K562 (cell line): ENCODE measurements around the gene CD37. TPM values are rescaled to one million over a fixed set of nuclear protein-coding genes. Genes with fewer than 3 reads are reported as not detected.

Experiments
- ATAC-seq: fragments of 200-7000 bp; cut with Tn5 transposase; 3 replicates; pipeline ENCODE4 v1.9.1; 2020; ENCODE audit warnings: moderate library complexity
- BruUV-seq: library from RNA; stranded (reverse); fragments of 400-500 nt; replicated peaks from 2 replicates; lab custom pipeline; 2021; lab: Mats Ljungman, UMichigan
- CTCF ChIA-PET: fragments of 300-600 bp; formaldehyde crosslinking; extraction: SDS; loops from one replicate; lab custom pipeline; 2021; ENCODE audit warnings: low intra/inter-chr PET ratio; lab: Yijun Ruan, JAX
- POLR2A ChIA-PET: fragments of 300-600, 350-650 bp; sonication (Branson Sonifier 250); formaldehyde crosslinking; extraction: SDS; loops from one replicate; lab custom pipeline; 2021; ENCODE audit warnings: antibody characterized with exemption, inconsistent platforms; lab: Yijun Ruan, JAX
- DNase-seq, 4 experiments: peaks; one replicate each; pipeline versions ENCODE4 v3.0.0 to v3.0.0-alpha.2; 2011 to 2018; ENCODE audit warnings: low spot score in 3 of 4, mixed read lengths in 3 of 4; ENCODE audit errors: extremely low read depth in 1 of 4
- FAIRE-seq: peaks from 2 replicates; lab custom pipeline; 2011; peaks lifted over from hg19 to GRCh38; lab: Jason Lieb, UNC
- H2AFZ ChIP-seq: 2 replicates; pipeline ENCODE4 v1.6.0; 2011; ENCODE audit warnings: low read depth, low read length, control low read depth, inconsistent platforms
- H3K27ac ChIP-seq: fragments of 200-600 bp; 3 replicates; pipeline ENCODE4 v1.8.0; 2011; ENCODE audit warnings: low read depth, mild to moderate bottlenecking, control low read depth, inconsistent platforms, low read length, moderate library complexity, mixed read lengths; ENCODE audit errors: extremely low read depth
- H3K27me3 ChIP-seq, 2 experiments: fragments of 300-600 bp in 1 of 2; 2 replicates in 1 of 2; 3 replicates in 1 of 2; pipeline versions ENCODE4 v1.6.0 to v1.8.0; 2011; ENCODE audit warnings: inconsistent platforms in 2 of 2, low read length in 2 of 2, mild to moderate bottlenecking in 1 of 2, mixed read lengths in 1 of 2, moderate library complexity in 1 of 2; ENCODE audit not compliant: control insufficient read depth in 2 of 2, insufficient read depth in 2 of 2
- H3K36me3 ChIP-seq: fragments of 300-600 bp; 3 replicates; pipeline ENCODE4 v1.8.0; 2011; ENCODE audit warnings: mild to moderate bottlenecking, low read length, inconsistent platforms; ENCODE audit not compliant: control insufficient read depth, insufficient read depth
- H3K4me1 ChIP-seq, 2 experiments: fragments of 200-600 bp in 1 of 2; replicated peaks in 1 of 2; 2 replicates in 1 of 2; 3 replicates in 1 of 2; pipeline versions ENCODE4 v1.5.1 to v1.8.0; 2011; ENCODE audit warnings: inconsistent platforms in 2 of 2, low read length in 2 of 2, mild to moderate bottlenecking in 1 of 2, mixed read lengths in 1 of 2, moderate library complexity in 1 of 2; ENCODE audit not compliant: control insufficient read depth in 2 of 2, insufficient read depth in 2 of 2
- H3K4me2 ChIP-seq: 2 replicates; pipeline ENCODE4 v1.6.1; 2011; ENCODE audit warnings: low read length, control low read depth, inconsistent platforms, mixed read lengths; ENCODE audit not compliant: insufficient read depth
- H3K4me3 ChIP-seq: fragments of 200-600 bp; sonication (generic), shearing (Covaris generic); 2 replicates; pipeline ENCODE4 v1.5.1; 2016; ENCODE audit warnings: control low read depth, inconsistent platforms
- H3K79me2 ChIP-seq: fragments of 200-600 bp; 3 replicates; pipeline ENCODE4 v1.8.0; 2011; ENCODE audit warnings: low read length, inconsistent platforms; ENCODE audit not compliant: control insufficient read depth, insufficient read depth
- H3K9ac ChIP-seq, 2 experiments: 2 replicates each; pipeline versions ENCODE4 v1.6.0 to v1.6.1; 2011; ENCODE audit warnings: low read depth in 2 of 2, low read length in 2 of 2, control low read depth in 1 of 2, inconsistent platforms in 1 of 2, mild to moderate bottlenecking in 1 of 2, mixed read lengths in 1 of 2; ENCODE audit not compliant: insufficient read depth in 1 of 2
- H3K9me1 ChIP-seq: one replicate; pipeline ENCODE4 v1.6.0; 2011; ENCODE audit warnings: inconsistent platforms, mild to moderate bottlenecking, low read length, moderate library complexity; ENCODE audit not compliant: control insufficient read depth, insufficient read depth
- H3K9me3 ChIP-seq: replicated peaks from 2 replicates; pipeline ENCODE4 v1.5.1; 2011; ENCODE audit warnings: low read depth, low read length, inconsistent platforms; ENCODE audit not compliant: control insufficient read depth, insufficient read depth
- H4K20me1 ChIP-seq: replicated peaks from 2 replicates; pipeline ENCODE4 v1.6.1; 2011; ENCODE audit warnings: low read length, inconsistent platforms, mixed read lengths; ENCODE audit not compliant: control insufficient read depth, insufficient read depth
- EP400 ChIP-seq: fragments of 450-650 bp; IDR thresholded peaks from 2 replicates; pipeline ENCODE4 v1.6.1; 2017; ENCODE audit warnings: antibody characterized with exemption, mild to moderate bottlenecking, moderate library complexity
- HDAC3 ChIP-seq: fragments of 450-650 bp; IDR thresholded peaks from 2 replicates; pipeline ENCODE4 v1.6.1; 2018; ENCODE audit warnings: borderline replicate concordance, mild to moderate bottlenecking, moderate library complexity; ENCODE audit not compliant: partially characterized antibody
- MYC ChIP-seq, 2 experiments: fragments of 250-450 bp in 1 of 2; sonication (Bioruptor Pico) in 1 of 2; IDR thresholded peaks; 2 replicates each; pipeline versions ENCODE4 v1.5.1 to v1.6.1; 2012 to 2021; ENCODE audit warnings: low read depth in 2 of 2, borderline replicate concordance in 1 of 2, improper control_type of control experiment in 1 of 2, low read length in 1 of 2, mild to moderate bottlenecking in 1 of 2, moderate library complexity in 1 of 2
- SMARCA5 ChIP-seq: fragments of 450-650 bp; IDR thresholded peaks from 2 replicates; pipeline ENCODE4 v1.6.1; 2016
- SUPT5H ChIP-seq: fragments of 450-650 bp; IDR thresholded peaks from 2 replicates; pipeline ENCODE4 v1.6.1; 2016
- TCF3 ChIP-seq: sonication (generic); formaldehyde crosslinking; IDR thresholded peaks from 2 replicates; pipeline ENCODE4 v1.4.0; 2020; ENCODE audit warnings: mild to moderate bottlenecking, missing genetic modification reagents
- TEAD4 ChIP-seq, 2 experiments: sonication (generic) in 1 of 2; formaldehyde crosslinking in 1 of 2; IDR thresholded peaks; 2 replicates each; pipeline versions ENCODE4 v1.6.1 to v1.8.0; 2012 to 2022; ENCODE audit warnings: borderline replicate concordance in 1 of 2, inconsistent platforms in 1 of 2, low read length in 1 of 2, mild to moderate bottlenecking in 1 of 2, missing genetic modification reagents in 1 of 2
- ZBTB7A ChIP-seq: IDR thresholded peaks from 2 replicates; pipeline ENCODE4 v1.6.1; 2011; ENCODE audit warnings: low read depth, mild to moderate bottlenecking, low read length, moderate library complexity, borderline replicate concordance; ENCODE audit not compliant: control insufficient read depth
- ZKSCAN1 ChIP-seq: fragments of 150-350 bp; IDR thresholded peaks from 2 replicates; pipeline ENCODE4 v1.6.1; 2016; ENCODE audit warnings: low read depth, low read length
- ZNF785 ChIP-seq: fragments of 250-450 bp; sonication (Bioruptor Pico); IDR thresholded peaks from 2 replicates; pipeline ENCODE4 v1.4.0; 2020; ENCODE audit warnings: mild to moderate bottlenecking
- ZSCAN32 ChIP-seq: fragments of 450-650 bp; formaldehyde crosslinking; IDR thresholded peaks from 2 replicates; pipeline ENCODE4 v1.4.0; 2020; ENCODE audit warnings: mild to moderate bottlenecking, moderate library complexity
- WGBS: fragments of 100-300 bp; shearing (Covaris generic); methylation state at CpG from one replicate; pipeline ENCODE4 v1.1.6; 2016; ENCODE audit warnings: low coverage, mixed read lengths; ENCODE audit not compliant: insufficient coverage; ENCODE audit errors: missing lambda C conversion rate; 5-methylcytosine and 5-hydroxymethylcytosine counted together
- in situ Hi-C: fragments of 300-500 bp; cut with MboI; formaldehyde crosslinking; loops from 4 replicates; pipeline ENCODE4 v1.15.0; 2018; ENCODE audit warnings: inconsistent platforms, mixed read lengths
- intact Hi-C: fragments of 100-400 bp; cut with micrococcal nuclease; formaldehyde crosslinking; loops from 2 replicates; pipeline ENCODE4 v1.14.2; 2022
- polyA plus RNA-seq, 8 experiments: library from polyadenylated mRNA; depleted of rRNA in 4 of 8; stranded (reverse) in 5 of 8; unstranded in 3 of 8; fragments of >200 nt; fragmentation: Nextera tagmentation in 2 of 8; fragmentation: Illumina TruSeq in 1 of 8; extraction: Ambion mirVana in 2 of 8; extraction: Trizol in 1 of 8; gene quantifications; 2 replicates each; pipeline versions ENCODE4 v1.2.1 to v1.2.3, GENCODE V29; 2011 to 2014; ENCODE audit warnings: inconsistent platforms in 1 of 8, missing spikeins in 1 of 8
- total RNA-seq, 7 experiments: library from RNA; depleted of rRNA in 6 of 7; stranded (reverse); fragments of >200 nt in 6 of 7; fragmentation: Illumina TruSeq in 2 of 7; extraction: Trizol in 2 of 7; gene quantifications; 2 replicates each; pipeline versions ENCODE4 v1.2.1 to v1.2.3, GENCODE V29; 2011 to 2021; ENCODE audit warnings: low replicate concordance in 1 of 7
- TF ChIP-seq, protein P1 (sequence below): fragments of 450-650 bp; formaldehyde crosslinking; conservative IDR thresholded peaks from 2 replicates; pipeline ENCODE4 v1.4.0; 2022; ENCODE audit warnings: mild to moderate bottlenecking, missing genetic modification characterization
- TF ChIP-seq, protein P2 (sequence below): IDR thresholded peaks from 2 replicates; pipeline ENCODE4 v1.6.1; 2016; ENCODE audit warnings: missing genetic modification characterization, missing compliant biosample characterization

CD37 gene
- total and polyA plus RNA-seq, 9 of the 15 experiments (the other 6 are each of a cell fraction or from before 2014, with no cell fraction given), result 2.5 to 19.0 (median 7.4) TPM

DNA sequence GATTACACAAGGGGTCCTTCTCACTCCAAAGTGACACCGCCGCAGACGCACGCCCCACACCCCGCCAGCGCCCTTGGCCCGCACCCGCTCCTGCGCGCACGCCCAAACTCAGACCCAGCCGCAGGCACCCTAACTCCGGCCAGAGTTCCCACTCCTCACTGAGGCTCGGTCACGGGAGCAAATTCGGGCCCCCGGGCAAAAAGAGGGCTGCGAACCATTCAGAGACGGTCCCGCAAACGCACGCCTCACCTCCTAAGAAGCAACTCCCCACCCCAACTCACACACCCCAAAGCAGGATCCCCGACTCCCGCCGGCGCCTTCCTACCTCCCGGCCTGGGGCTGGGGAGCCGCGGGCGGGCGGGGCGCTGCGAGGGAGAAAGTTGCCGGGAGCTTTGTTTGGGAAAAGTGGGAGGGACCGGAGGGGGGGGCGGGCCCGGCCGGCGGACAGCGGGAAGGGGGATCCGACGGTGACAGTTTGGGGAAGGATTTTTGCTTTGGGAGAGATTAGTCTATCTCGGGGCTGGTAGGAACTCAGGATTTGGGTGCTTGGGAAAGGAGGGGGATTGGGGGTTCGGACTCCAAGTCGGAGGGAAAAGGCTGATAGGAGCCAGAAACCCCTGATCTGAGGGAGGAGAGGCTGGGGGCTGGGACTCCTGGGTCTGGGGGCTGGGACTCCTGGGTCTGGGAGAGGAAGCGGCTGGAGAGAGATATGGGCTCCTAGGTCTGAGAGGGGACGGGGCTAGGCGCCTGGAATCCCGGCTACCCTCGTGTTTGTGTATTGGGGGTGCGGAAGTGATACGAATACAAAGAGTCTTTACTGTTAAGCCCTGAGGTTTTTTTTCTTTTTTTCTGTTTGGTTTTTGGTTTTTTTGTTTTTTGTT, 27.1 kb downstream of the CD37 start, which contains the start of gene TEAD2 (continued):
- TF ChIP-seq ZSCAN32 (CRISPR knock-in tag) (no peak), TEAD4 (IDR thresholded peaks at IDR 0.05; ENCODE audit: low read length) (no peak), TEAD4 (CRISPR knock-in tag; IDR thresholded peaks at IDR 0.05; ENCODE audit: borderline replicate concordance) (no peak), EP400 (0 out of 2 replicates have a peak, but pooled peaks have one; percentile 14), MYC (IDR thresholded peaks at IDR 0.05; ENCODE audit: low read depth, low read length) (peak; percentile 21; the same call in 1 of the 2 replicates), MYC (CRISPR knock-in tag; IDR thresholded peaks at IDR 0.05; ENCODE audit: borderline replicate concordance, low read depth) (no peak), ZBTB7A (peak; percentile 27; the same call in 1 of the 2 replicates), ZKSCAN1 (no peak), ZNF785 (CRISPR knock-in tag) (no peak), HDAC3 (no peak)

DNA sequence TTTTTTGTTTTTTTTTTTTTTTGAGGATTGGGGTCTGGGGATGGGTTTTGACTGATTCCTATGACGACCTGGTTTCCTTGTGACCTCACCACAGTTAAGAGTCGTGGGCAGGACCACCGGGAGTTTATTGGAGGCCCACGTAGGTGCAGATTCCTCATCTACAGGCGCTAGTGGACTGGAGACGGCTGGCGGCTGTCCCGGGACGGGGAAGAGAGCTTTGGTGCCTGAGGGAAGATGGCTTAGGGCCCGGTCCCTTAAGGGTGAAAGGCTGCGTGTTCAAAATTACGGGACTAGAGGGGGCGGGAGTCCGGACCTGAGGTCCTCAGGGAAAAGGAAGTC, 27.7 kb downstream of the CD37 start:
- H4K20me1 ChIP-seq, result no peaks in the 10 kb centered on the region
- no peak for FAIRE-seq
- peak overlapping the region; percentile 83 for H2AFZ ChIP-seq
- ATAC-seq, result no peak
- H3K9me1 ChIP-seq, result no peaks in the 10 kb centered on the region
- H3K27ac ChIP-seq, result peak overlapping the region; percentile 77
- no peaks in the 10 kb centered on the region for H3K27me3 ChIP-seq
- CTCF ChIA-PET, result interaction anchor here (0.6 to 0.7 kb wide), 2 partner anchors 56 to 67 kb away, joined by 3 to 4 read pairs; no protein-coding TSS in a partner anchor
- DNase-seq, result peak in 1 of 4 experiments; percentile 30
- BruUV-seq, result no TSS peak
- in situ Hi-C loops, result no loop called here
- H3K9me3 ChIP-seq, result no peaks in the 10 kb centered on the region
- H3K4me1 ChIP-seq, result peaks cover 14 to 52% of the 10 kb centered on the region in 2 experiments
- H3K36me3 ChIP-seq, result peaks cover 8% of the 10 kb centered on the region; the same call in 1 of the 3 replicates
- H3K9ac ChIP-seq, result peak overlapping the region; percentile 74 to 88
- H3K4me3 ChIP-seq, result peak overlapping the region; percentile 59
- H3K4me2 ChIP-seq, result peak overlapping the region; percentile 76
- intact Hi-C loops, result no loop called here
- WGBS, result 1% methylated on average over 12 of the region's 14 CpGs
- POLR2A ChIA-PET, result interaction anchor here (0.6 to 1.3 kb wide), 6 partner anchors 14 to 716 kb away, joined by 3 to 5 read pairs (median 3); partner anchors contain the start of genes ALDH16A1 and PIH1D1
- H3K79me2 ChIP-seq, result peaks cover 7% of the 10 kb centered on the region; the same call in 1 of the 3 replicates
- TF ChIP-seq SUPT5H (no peak), SMARCA5 (no peak), ZKSCAN1 (no peak), TCF3 (CRISPR knock-in tag) (no peak)
- TF ChIP-seq, protein P1, sequence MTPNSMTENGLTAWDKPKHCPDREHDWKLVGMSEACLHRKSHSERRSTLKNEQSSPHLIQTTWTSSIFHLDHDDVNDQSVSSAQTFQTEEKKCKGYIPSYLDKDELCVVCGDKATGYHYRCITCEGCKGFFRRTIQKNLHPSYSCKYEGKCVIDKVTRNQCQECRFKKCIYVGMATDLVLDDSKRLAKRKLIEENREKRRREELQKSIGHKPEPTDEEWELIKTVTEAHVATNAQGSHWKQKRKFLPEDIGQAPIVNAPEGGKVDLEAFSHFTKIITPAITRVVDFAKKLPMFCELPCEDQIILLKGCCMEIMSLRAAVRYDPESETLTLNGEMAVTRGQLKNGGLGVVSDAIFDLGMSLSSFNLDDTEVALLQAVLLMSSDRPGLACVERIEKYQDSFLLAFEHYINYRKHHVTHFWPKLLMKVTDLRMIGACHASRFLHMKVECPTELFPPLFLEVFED (CRISPR knock-in tag), result no peak
- TF ChIP-seq, protein P2, sequence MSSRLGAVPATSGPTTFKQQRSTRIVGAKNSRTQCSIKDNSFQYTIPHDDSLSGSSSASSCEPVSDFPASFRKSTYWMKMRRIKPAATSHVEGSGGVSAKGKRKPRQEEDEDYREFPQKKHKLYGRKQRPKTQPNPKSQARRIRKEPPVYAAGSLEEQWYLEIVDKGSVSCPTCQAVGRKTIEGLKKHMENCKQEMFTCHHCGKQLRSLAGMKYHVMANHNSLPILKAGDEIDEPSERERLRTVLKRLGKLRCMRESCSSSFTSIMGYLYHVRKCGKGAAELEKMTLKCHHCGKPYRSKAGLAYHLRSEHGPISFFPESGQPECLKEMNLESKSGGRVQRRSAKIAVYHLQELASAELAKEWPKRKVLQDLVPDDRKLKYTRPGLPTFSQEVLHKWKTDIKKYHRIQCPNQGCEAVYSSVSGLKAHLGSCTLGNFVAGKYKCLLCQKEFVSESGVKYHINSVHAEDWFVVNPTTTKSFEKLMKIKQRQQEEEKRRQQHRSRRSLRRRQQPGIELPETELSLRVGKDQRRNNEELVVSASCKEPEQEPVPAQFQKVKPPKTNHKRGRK (tag), result 0 out of 2 replicates have a peak, but pooled peaks have one; percentile 2
